ENCODE measurements around the gene PCDHB14.
"Not testable (repeated sequence)": the region's sequence is repeated elsewhere in the genome, so short reads cannot be mapped to it uniquely, and the experiment has no call there.

The PCDHB14 gene

GRCh38 chr5:141210281-141210680, 12.9 kb upstream of the PCDHB14 start:
- DNase-seq (ENCODE audit: low spot score), result not testable (repeated sequence)

- DNase-seq (ENCODE audit: low spot score), result not testable (repeated sequence)
These were observed 12.3 kb upstream of the PCDHB14 start for GRCh38 chr5:141210849-141211248.

- not testable (repeated sequence) for DNase-seq (ENCODE audit: low spot score)
These were observed 9.3 kb upstream of the PCDHB14 start, which contains the start of gene PCDHB13 for GRCh38 chr5:141213656-141214339. TSS of gene PCDHB13 (plus strand) at chr5:141213919. CDS start at chr5:141214124, 205 bp downstream.

GRCh38 chr5:141214583-141214982, 8.6 kb upstream of the PCDHB14 start:
- DNase-seq (ENCODE audit: low spot score), result not testable (repeated sequence)

GRCh38 chr5:141215504-141215903, 7.6 kb upstream of the PCDHB14 start:
- DNase-seq (ENCODE audit: low spot score), result not testable (repeated sequence)

DNA sequence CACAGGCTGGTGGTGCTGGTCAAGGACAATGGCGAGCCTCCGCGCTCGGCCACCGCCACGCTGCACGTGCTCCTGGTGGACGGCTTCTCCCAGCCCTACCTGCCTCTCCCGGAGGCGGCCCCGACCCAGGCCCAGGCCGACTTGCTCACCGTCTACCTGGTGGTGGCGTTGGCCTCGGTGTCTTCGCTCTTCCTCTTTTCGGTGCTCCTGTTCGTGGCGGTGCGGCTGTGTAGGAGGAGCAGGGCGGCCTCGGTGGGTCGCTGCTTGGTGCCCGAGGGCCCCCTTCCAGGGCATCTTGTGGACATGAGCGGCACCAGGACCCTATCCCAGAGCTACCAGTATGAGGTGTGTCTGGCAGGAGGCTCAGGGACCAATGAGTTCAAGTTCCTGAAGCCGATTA, 7.1 kb upstream of the PCDHB14 start:
- DNase-seq (ENCODE audit: low spot score), result not testable (repeated sequence)

DNA sequence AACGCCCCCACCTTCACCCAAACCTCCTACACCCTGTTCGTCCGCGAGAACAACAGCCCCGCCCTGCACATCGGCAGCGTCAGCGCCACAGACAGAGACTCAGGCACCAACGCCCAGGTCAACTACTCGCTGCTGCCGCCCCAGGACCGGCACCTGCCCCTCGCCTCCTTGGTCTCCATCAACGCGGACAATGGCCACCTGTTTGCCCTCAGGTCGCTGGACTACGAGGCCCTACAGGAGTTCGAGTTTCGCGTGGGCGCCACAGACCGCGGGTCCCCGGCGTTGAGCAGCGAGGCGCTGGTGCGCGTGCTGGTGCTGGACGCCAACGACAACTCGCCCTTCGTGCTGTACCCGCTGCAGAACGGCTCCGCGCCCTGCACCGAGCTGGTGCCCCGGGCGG, 1.7 kb downstream of the PCDHB14 start:
- not testable (repeated sequence) for DNase-seq (ENCODE audit: low spot score)

DNA sequence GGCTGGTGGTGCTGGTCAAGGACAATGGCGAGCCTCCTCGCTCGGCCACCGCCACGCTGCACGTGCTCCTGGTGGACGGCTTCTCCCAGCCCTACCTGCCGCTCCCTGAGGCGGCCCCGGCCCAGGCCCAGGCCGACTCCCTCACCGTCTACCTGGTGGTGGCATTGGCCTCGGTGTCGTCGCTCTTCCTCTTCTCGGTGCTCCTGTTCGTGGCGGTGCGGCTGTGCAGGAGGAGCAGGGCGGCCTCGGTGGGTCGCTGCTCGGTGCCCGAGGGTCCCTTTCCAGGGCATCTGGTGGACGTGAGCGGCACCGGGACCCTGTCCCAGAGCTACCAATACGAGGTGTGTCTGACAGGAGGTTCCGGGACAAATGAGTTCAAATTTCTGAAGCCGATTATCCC, 2.3 kb downstream of the PCDHB14 start:
- not testable (repeated sequence) for DNase-seq (ENCODE audit: low spot score)

DNA sequence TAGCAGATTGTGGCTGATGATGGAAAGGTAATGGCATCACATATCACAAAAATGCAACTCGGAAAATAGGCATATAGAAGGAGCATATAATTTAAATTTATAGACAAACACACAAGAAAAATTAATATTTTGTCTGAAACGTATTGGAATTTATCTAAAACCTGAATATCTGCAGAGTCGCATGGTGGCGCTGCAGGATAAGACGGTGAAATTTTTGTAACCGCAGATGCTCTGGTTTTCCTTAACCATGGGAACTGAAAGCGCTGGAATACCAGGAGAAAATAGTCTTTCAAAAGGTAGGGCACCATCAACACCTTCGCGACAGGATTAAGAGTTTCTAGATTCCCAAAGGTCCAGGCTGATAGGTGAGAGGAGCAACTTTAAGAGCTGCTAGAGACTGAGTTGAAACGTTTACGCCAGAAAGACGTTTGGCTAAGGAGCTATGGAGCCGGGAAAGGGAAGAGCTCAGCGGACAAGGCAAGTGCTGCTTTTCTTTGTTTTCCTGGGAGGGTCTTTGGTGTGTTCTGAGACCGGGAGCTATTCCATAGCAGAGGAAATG, 11.0 kb downstream of the PCDHB14 start:
- no peak for DNase-seq (ENCODE audit: low spot score)

GRCh38 chr5:141235922-141236321, 12.8 kb downstream of the PCDHB14 start:
- not testable (repeated sequence) for DNase-seq (ENCODE audit: low spot score)

DNA sequence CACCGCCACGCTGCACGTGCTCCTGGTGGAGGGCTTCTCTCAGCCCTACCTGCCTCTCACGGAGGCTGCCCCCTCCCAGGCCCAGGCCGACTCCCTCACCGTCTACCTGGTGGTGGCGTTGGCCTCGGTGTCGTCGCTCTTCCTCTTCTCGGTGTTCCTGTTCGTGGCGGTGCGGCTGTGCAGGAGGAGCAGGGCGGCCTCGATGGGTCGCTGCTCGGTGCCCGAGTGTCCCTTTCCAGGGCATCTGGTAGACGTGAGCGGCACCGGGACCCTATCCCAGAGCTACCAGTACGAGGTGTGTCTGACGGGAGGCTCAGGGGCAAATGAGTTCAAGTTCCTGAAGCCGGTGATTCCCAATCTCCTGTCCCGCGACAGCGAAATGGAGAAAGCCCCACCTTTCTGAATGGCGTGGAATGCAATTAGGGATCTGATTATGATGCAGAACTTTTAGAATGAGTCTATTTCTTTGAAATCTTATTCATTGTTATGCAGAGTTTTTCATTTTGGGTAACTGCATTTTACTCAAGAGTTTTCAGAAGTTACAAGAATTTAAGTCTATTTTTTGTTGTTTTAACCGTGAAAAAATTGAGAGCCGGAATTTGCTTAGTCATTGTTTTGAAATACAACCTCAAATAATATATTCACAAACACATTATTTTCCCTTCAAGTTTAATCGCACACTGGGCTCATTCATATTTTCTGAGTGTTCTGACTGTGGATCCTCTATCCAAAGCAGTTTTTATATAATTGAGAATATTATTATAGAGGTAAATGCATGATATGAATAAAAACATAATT, 13.6 kb downstream of the PCDHB14 start:
- DNase-seq (ENCODE audit: low spot score), result no peak

DNA sequence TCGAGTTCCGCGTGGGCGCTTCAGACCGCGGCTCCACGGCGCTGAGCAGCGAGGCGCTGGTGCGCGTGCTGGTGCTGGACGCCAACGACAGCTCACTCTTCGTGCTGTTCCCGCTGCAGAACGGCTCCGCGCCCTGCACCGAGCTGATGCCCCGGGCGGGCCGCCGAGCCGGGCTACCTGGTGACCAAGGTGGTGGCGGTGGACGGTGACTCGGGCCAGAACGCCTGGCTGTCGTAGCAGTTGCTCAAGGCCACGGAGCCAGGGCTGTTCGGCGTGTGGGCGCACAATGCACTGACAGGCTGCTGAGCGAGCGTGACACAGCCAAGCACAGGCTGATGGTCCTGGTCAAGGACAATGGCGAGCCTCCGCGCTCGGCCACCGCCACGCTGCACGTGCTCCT, 18.4 kb downstream of the PCDHB14 start:
- DNase-seq (ENCODE audit: low spot score), result no peak

GRCh38 chr5:141245250-141245717, 22.1 kb downstream of the PCDHB14 start, which contains the start of gene PCDHB15:
TSS of gene PCDHB15 (plus strand) at chr5:141245395. CDS start at chr5:141245579, 184 bp downstream.
- DNase-seq (ENCODE audit: low spot score), result no peak

DNA sequence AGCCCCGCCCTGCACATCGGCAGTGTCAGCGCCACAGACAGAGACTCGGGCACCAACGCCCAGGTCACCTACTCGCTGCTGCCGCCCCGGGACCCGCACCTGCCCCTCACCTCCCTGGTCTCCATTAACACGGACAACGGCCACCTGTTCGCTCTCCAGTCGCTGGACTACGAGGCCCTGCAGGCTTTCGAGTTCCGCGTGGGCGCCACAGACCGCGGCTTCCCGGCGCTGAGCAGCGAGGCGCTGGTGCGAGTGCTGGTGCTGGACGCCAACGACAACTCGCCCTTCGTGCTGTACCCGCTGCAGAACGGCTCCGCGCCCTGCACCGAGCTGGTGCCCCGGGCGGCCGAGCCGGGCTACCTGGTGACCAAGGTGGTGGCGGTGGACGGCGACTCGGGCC, 23.8 kb downstream of the PCDHB14 start:
- not testable (repeated sequence) for DNase-seq (ENCODE audit: low spot score)

DNA sequence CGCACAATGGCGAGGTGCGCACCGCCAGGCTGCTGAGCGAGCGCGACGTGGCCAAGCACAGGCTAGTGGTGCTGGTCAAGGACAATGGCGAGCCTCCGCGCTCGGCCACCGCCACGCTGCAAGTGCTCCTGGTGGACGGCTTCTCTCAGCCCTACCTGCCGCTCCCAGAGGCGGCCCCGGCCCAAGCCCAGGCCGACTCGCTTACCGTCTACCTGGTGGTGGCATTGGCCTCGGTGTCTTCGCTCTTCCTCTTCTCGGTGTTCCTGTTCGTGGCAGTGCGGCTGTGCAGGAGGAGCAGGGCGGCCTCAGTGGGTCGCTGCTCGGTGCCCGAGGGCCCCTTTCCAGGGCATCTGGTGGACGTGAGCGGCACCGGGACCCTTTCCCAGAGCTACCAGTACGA, 24.3 kb downstream of the PCDHB14 start:
- not testable (repeated sequence) for DNase-seq (ENCODE audit: low spot score)

- no peak for DNase-seq (ENCODE audit: low spot score)
These were observed 27.4 kb downstream of the PCDHB14 start for GRCh38 chr5:141250576-141250975.

- DNase-seq (ENCODE audit: low spot score), result no peak
These were observed 35.3 kb downstream of the PCDHB14 start for GRCh38 chr5:141258464-141258863.

- DNase-seq (ENCODE audit: low spot score), result no peak
These were observed 35.8 kb downstream of the PCDHB14 start for GRCh38 chr5:141258948-141259347.

DNA sequence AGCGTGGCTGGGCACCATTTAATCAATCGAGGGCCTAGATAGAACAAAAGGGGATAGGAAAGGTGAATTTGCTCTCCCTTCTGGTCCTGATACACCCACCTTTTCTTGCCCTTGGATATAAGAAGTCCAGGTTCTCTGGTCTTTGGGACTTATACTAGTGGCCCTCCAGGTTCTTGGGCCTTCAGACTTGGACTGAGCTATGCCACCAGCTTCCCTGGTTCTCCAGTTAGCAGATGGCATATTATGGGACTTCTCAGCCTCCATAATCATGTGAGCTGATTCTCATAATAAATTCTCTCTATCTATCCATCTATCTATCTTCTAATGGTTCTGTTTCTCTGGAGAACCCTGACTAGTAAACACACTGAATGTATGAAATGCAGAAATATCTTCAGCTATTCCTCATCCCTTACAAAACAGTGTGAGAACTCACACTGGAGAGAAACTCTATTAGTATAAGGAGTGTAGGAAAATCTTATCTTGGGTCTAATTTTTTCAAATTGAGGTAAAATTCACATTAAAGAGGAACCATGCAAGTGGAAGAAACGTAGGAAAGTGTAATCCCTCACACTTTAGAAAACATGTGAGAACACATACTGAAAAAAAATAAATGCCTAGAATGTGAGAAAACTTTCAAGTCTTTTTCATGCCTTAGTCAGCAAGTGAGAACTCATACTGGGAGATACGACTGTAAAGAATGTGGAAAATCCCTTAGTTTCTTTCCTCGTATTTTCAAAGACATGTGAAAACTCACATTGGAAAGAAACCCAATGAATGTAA, 37.5 kb downstream of the PCDHB14 start:
- no peak for DNase-seq (ENCODE audit: low spot score)

GRCh38 chr5:141261238-141261546, 38.0 kb downstream of the PCDHB14 start:
- no peak for DNase-seq (ENCODE audit: low spot score)

GRCh38 chr5:141269195-141269594, 46.1 kb downstream of the PCDHB14 start:
- DNase-seq (ENCODE audit: low spot score), result no peak

DNA sequence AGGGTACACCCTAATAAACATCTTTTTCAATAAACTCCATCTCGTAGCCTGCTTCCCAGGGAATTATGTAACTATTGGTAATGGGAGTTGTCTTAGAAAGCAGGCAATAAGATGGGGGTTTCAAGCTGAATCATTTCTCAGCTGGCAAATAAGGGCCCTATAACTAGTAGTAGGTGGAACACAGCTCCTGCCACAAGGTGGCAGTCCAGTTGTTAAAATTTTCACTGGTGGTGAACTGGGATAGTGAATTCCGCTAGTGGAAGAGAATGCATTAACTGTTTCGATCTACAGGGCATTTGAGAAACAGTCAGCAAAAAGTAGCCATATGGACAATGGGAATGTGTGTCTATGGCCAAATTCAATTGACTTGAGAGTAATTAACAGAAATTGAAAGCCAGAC, 49.8 kb downstream of the PCDHB14 start:
- no peak for DNase-seq (ENCODE audit: low spot score)

All from activated CD4-positive, alpha-beta T cell treated with anti-CD3 and anti-CD28 coated beads, Interleukin-2, Interleukin-4, amounts not matched to agents 100 ng/mL and 50 ng/mL, durations not matched to agents 16 hours and 8 hours (primary cell).